ENCODE measurements around the gene CHCHD1. TPM values are rescaled to one million over a fixed set of nuclear protein-coding genes. Genes with fewer than 3 reads are reported as not detected.

CHCHD1 gene
- total RNA-seq, 1 donor = 22.5 TPM

GRCh38 chr10:73742454-73742734 lies 39.5 kb upstream of the CHCHD1 start:
- no peak overlapping the region for H3K4me3 ChIP-seq (ENCODE audit: low read depth, low read length)
- no peak for TF ChIP-seq CTCF (IDR thresholded peaks at IDR 0.05; ENCODE audit: insufficient read depth, low read depth, low read length)
- DNase-seq (ENCODE audit: low read depth) = no peak

- peak overlapping the region; percentile 81 for H3K4me3 ChIP-seq (ENCODE audit: low read depth, low read length)
- no peak for DNase-seq (ENCODE audit: low read depth)
- no peak for TF ChIP-seq CTCF (IDR thresholded peaks at IDR 0.05; ENCODE audit: insufficient read depth, low read depth, low read length)
Measured at GRCh38 chr10:73743327-73743904, 38.4 kb upstream of the CHCHD1 start.

GRCh38 chr10:73743905-73744663 lies 37.8 kb upstream of the CHCHD1 start, which contains the start of gene SEC24C:
Gene SEC24C, plus strand, starts transcription at chr10:73744372. Its CDS starts 2,461 bp downstream, at chr10:73746833.
- DNase-seq (ENCODE audit: low read depth) = peak; percentile 97
- H3K4me3 ChIP-seq (ENCODE audit: low read depth, low read length) = peak within 1 kb of the TSS; percentile 81
- TF ChIP-seq CTCF (IDR thresholded peaks at IDR 0.05; ENCODE audit: insufficient read depth, low read depth, low read length) = no peak

- H3K4me3 ChIP-seq (ENCODE audit: low read depth, low read length) = peak overlapping the region; percentile 81
- no peak for TF ChIP-seq CTCF (IDR thresholded peaks at IDR 0.05; ENCODE audit: insufficient read depth, low read depth, low read length)
- DNase-seq (ENCODE audit: low read depth) = peak; percentile 73
Measured at GRCh38 chr10:73744664-73744975, 37.2 kb upstream of the CHCHD1 start.

GRCh38 chr10:73746721-73747120 lies 35.1 kb upstream of the CHCHD1 start:
- no peak for DNase-seq (ENCODE audit: low read depth)
- H3K4me3 ChIP-seq (ENCODE audit: low read depth, low read length) = no peak overlapping the region
- TF ChIP-seq CTCF (IDR thresholded peaks at IDR 0.05; ENCODE audit: insufficient read depth, low read depth, low read length) = no peak

- TF ChIP-seq CTCF (IDR thresholded peaks at IDR 0.05; ENCODE audit: insufficient read depth, low read depth, low read length) = no peak
- no peak for DNase-seq (ENCODE audit: low read depth)
Measured at GRCh38 chr10:73750819-73751218, 31.0 kb upstream of the CHCHD1 start.

GRCh38 chr10:73756183-73756582 lies 25.7 kb upstream of the CHCHD1 start:
- no peak overlapping the region for H3K4me3 ChIP-seq (ENCODE audit: low read depth, low read length)
- DNase-seq (ENCODE audit: low read depth) = no peak
- TF ChIP-seq CTCF (IDR thresholded peaks at IDR 0.05; ENCODE audit: insufficient read depth, low read depth, low read length) = no peak

More at GRCh38 chr10:73750819-73751218, 31.0 kb upstream of the CHCHD1 start:
- H3K4me3 ChIP-seq (ENCODE audit: low read depth, low read length) = no peak overlapping the region
